ENCODE results near the gene CRYAB.

CRYAB gene

DNA sequence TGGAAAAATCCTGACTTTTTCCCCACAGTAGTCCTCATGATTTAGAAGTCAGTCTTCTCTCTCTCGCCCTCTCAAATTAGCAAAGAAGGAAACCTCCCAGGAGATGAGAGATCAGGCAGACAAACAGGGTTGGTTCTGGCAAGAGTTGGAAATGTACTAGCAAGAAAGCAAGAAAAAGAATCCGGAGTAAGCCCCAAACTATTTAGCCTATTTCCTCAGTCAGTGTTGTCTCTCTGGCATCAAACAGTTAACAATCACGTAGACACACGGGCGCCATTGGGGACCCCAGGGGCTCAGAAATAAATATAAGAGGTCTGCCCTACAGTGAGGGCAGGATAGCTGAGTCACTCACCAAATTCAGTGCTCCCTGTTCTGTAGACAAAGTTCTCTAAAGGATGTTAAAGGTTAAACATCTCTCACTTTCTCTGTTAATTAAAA is 11.8 kb upstream of the CRYAB start:
- no peaks in the 10 kb centered on the region for H3K36me3 ChIP-seq (replicated peaks)
- DNase-seq = no peak
- in situ Hi-C loops (cut with HindIII; ENCODE audit: low pct_ligation_motif_present, low sequenced_read_pairs) = no loop called here
- H3K27ac ChIP-seq = peak overlapping the region; percentile 26
- TF ChIP-seq, protein P1, sequence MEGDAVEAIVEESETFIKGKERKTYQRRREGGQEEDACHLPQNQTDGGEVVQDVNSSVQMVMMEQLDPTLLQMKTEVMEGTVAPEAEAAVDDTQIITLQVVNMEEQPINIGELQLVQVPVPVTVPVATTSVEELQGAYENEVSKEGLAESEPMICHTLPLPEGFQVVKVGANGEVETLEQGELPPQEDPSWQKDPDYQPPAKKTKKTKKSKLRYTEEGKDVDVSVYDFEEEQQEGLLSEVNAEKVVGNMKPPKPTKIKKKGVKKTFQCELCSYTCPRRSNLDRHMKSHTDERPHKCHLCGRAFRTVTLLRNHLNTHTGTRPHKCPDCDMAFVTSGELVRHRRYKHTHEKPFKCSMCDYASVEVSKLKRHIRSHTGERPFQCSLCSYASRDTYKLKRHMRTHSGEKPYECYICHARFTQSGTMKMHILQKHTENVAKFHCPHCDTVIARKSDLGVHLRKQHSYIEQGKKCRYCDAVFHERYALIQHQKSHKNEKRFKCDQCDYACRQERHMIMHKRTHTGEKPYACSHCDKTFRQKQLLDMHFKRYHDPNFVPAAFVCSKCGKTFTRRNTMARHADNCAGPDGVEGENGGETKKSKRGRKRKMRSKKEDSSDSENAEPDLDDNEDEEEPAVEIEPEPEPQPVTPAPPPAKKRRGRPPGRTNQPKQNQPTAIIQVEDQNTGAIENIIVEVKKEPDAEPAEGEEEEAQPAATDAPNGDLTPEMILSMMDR (IDR thresholded peaks at IDR 0.05; ENCODE audit: low read depth, low read length, missing control alignments) = no peak
- H3K27me3 ChIP-seq (replicated peaks) = no peaks in the 10 kb centered on the region
- H3K4me3 ChIP-seq (ENCODE audit: low read depth, low read length) = no peak overlapping the region

DNA sequence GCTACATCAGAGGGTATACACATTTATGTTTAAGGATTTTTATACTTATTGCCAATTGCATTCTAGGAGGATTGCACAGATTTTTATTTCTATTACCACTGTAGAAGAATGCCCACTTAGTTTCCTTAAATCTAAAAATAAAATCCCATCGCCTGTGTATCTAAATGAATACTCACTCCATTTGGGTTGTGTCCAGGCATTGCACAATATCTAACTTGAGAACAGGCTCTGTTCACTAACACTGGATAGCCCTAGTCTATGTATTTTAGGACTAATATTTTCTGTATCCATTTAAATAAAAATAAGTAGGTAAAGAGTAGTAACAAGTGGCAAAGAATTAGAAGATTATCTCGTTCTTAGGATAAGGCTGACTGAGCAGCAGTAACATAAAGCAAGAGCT is 11.2 kb upstream of the CRYAB start:
- Histone ChIP-seq H3K27ac (peak overlapping the region; percentile 26), H3K36me3 (replicated peaks) (no peaks in the 10 kb centered on the region), H3K27me3 (replicated peaks) (no peaks in the 10 kb centered on the region), H3K4me3 (ENCODE audit: low read depth, low read length) (no peak overlapping the region)
- in situ Hi-C loops (cut with HindIII; ENCODE audit: low pct_ligation_motif_present, low sequenced_read_pairs) = no loop called here
- peak; percentile 71 for DNase-seq
- TF ChIP-seq, protein P1 (IDR thresholded peaks at IDR 0.05; ENCODE audit: low read depth, low read length, missing control alignments) = no peak

DNA sequence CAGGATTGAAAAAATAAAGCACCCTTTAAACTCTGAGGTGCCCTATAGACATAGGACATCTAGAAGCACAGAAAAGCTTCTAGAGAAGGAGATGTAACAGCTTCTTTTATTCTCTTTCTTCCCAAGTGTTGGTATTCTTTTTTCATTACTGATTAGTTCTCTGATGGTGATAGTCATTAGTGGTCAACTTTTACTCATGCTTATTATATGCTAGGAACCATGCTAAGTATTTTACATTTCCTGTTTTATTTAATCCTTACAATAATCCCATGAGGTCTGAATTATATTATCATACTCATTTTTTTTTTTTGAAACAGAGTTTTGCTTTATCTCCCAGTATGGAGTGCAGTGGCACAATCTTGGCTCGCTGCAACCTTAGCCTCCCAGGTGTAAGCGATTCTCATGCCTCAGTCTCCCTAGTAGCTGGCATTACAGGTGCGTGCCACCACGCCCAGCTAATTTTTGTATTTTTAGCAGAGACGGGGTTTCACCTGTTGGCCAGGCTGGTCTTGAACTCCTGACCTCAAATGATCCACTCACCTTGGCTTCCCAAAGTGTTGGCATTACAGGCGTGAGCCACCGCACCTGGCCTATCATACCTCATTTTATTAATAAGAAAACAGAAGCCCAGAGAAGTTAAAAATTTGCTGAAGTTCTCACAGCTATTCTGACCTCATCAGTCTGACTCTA is 10.1 kb upstream of the CRYAB start:
- TF ChIP-seq, protein P1 (IDR thresholded peaks at IDR 0.05; ENCODE audit: low read depth, low read length, missing control alignments) = no peak
- Histone ChIP-seq H3K27me3 (replicated peaks) (no peaks in the 10 kb centered on the region), H3K27ac (no peak overlapping the region), H3K36me3 (replicated peaks) (no peaks in the 10 kb centered on the region), H3K4me3 (ENCODE audit: low read depth, low read length) (no peak overlapping the region)
- DNase-seq = no peak
- in situ Hi-C loops (cut with HindIII; ENCODE audit: low pct_ligation_motif_present, low sequenced_read_pairs) = no loop called here

DNA sequence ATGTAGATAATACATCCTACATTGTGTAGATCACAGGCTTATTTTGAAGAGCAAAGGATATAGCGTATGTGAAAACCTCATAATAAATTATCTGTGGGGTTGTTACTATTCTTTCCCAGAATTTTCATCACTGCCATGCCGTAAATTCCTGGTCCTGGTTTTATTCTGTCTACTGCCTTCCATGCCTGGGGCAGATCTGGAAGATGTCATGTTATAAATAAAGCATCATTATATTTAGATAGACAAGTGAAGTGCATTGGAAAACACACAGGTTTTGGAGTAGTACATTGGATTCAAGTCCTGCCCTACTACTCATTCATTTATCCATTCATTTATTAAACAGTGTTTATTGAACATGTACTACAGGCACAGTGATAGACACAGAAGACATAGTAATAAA is 9.3 kb upstream of the CRYAB start:
- in situ Hi-C loops (cut with HindIII; ENCODE audit: low pct_ligation_motif_present, low sequenced_read_pairs) = no loop called here
- no peaks in the 10 kb centered on the region for H3K27me3 ChIP-seq (replicated peaks)
- no peak for DNase-seq
- no peaks in the 10 kb centered on the region for H3K36me3 ChIP-seq (replicated peaks)
- TF ChIP-seq, protein P1 (IDR thresholded peaks at IDR 0.05; ENCODE audit: low read depth, low read length, missing control alignments) = no peak
- no peak overlapping the region for H3K4me3 ChIP-seq (ENCODE audit: low read depth, low read length)
- no peak overlapping the region for H3K27ac ChIP-seq

DNA sequence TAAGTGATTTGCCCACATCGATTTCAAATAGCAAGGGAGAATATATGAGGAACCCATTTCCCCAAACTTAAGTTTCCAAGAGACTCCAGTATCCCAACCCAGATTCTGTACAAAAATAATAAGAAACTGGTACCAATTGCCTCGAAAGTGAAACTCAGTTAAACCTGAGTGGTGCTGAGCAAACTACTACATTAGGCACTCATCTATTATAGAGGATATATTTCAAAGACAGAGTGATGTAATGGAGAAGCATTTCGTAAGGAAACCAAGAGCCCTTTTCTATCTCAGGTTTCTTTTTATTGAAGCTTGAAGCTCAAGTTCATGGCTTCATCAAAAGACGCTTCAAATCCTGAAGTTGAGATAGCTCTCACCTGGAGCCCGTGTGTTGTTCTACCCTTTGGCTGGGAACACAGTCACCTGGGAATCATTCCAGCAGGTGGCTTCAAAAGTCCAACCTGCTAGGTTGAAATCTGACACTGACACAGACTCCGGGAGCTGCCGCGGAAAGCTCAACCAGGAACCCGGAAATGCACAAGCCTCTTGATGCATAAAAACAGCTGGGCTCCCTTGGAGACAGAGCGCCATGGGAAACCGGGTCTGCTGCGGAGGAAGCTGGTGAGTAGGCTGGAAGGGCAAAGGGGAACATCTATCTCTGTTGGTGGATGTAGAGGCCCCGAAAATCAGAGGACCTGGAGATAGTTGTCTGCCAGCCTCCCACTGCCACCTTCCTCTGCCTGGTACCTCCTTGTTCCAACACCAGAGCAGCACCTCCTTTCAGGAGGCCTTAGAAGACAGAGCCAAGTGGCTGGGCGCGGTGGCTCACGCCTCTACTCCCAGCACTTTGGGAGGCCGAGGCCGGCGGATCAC is 7.1 kb upstream of the CRYAB start, which contains the start of gene C11orf52:
Gene C11orf52, plus strand, starts transcription at position 524 of the 867 bp plus-strand sequence. Its CDS starts 60 bp downstream, at position 584.
- Histone ChIP-seq H3K36me3 (replicated peaks) (no peaks in the 10 kb centered on the region), H3K27me3 (replicated peaks) (no peaks in the 10 kb centered on the region), H3K4me3 (ENCODE audit: low read depth, low read length) (no peak within 1 kb of the TSS), H3K27ac (no peak within 1 kb of the TSS)
- in situ Hi-C loops (cut with HindIII; ENCODE audit: low pct_ligation_motif_present, low sequenced_read_pairs) = no loop called here
- DNase-seq = no peak
- TF ChIP-seq, protein P1 (IDR thresholded peaks at IDR 0.05; ENCODE audit: low read depth, low read length, missing control alignments) = no peak
